Panc1 (cell line): ENCODE data around the gene WDR11. TPM values are rescaled to one million over a fixed set of nuclear protein-coding genes. Genes with fewer than 3 reads are reported as not detected.

Experiments used
- ATAC-seq: fragments of 200-7000 bp; cut with Tn5 transposase; 2 replicates; pipeline ENCODE4 v1.9.1; 2020; ENCODE audit warnings: mild to moderate bottlenecking, moderate library complexity
- BruUV-seq: library from RNA; stranded (reverse); fragments of 400-500 nt; replicated peaks from 2 replicates; lab custom pipeline; 2021; lab: Mats Ljungman, UMichigan
- CTCF ChIA-PET: fragments of 300-600 bp; sonication (Branson Sonifier 250); formaldehyde crosslinking; loops from one replicate; lab custom pipeline; 2022; ENCODE audit warnings: antibody characterized with exemption; lab: Charles Lee
- POLR2A ChIA-PET: fragments of 300-600 bp; sonication (Branson Sonifier 250); formaldehyde crosslinking; loops from one replicate; lab custom pipeline; 2022; ENCODE audit warnings: antibody characterized with exemption; lab: Charles Lee
- DNase-seq: peaks from one replicate; pipeline ENCODE4 v3.0.0-alpha.2; 2010; ENCODE audit warnings: low read depth, low spot score
- H3K27ac ChIP-seq: 2 replicates; pipeline ENCODE4 v1.5.1; 2011; ENCODE audit warnings: mild to moderate bottlenecking, low read length, inconsistent platforms
- H3K27me3 ChIP-seq: fragments of 200-500 bp; sonication (Bioruptor generic); 2 replicates; pipeline ENCODE4 v1.6.0; 2014; ENCODE audit warnings: low read length, inconsistent platforms; ENCODE audit not compliant: control insufficient read depth, insufficient read depth
- H3K36me3 ChIP-seq: fragments of 200-500 bp; sonication (Bioruptor generic); 2 replicates; pipeline ENCODE4 v1.5.1; 2014; ENCODE audit warnings: inconsistent platforms, mild to moderate bottlenecking, low read length, moderate library complexity; ENCODE audit not compliant: control insufficient read depth, insufficient read depth
- H3K4me1 ChIP-seq: 2 replicates; pipeline ENCODE4 v1.5.1; 2011; ENCODE audit warnings: inconsistent platforms, mild to moderate bottlenecking, low read length, moderate library complexity; ENCODE audit not compliant: control insufficient read depth, insufficient read depth
- H3K4me3 ChIP-seq, 2 experiments: 2 replicates each; pipeline ENCODE4 v1.5.1; 2011 to 2012; ENCODE audit warnings: low read depth in 2 of 2, low read length in 2 of 2, mild to moderate bottlenecking in 2 of 2, inconsistent platforms in 1 of 2, moderate library complexity in 1 of 2
- H3K9me3 ChIP-seq: fragments of 200-500 bp; sonication (Bioruptor generic); 2 replicates; pipeline ENCODE4 v1.5.1; 2014; ENCODE audit warnings: low read depth, mild to moderate bottlenecking, inconsistent platforms, low read length, moderate library complexity; ENCODE audit not compliant: control insufficient read depth, insufficient read depth
- POLR2AphosphoS5 ChIP-seq: IDR thresholded peaks from 2 replicates; pipeline ENCODE4 v1.6.1; 2012; ENCODE audit warnings: mild to moderate bottlenecking, low read depth, low read length, moderate library complexity
- REST ChIP-seq, 2 experiments: IDR thresholded peaks; 2 replicates each; pipeline ENCODE4 v1.6.1; 2011 to 2012; ENCODE audit warnings: low read depth in 2 of 2, control low read depth in 1 of 2, low read length in 1 of 2, mild to moderate bottlenecking in 1 of 2, moderate library complexity in 1 of 2; ENCODE audit not compliant: insufficient read depth in 1 of 2
- SIN3A ChIP-seq: IDR thresholded peaks from 2 replicates; pipeline ENCODE4 v1.6.1; 2012; ENCODE audit warnings: low read depth, mild to moderate bottlenecking, low read length, moderate library complexity, borderline replicate concordance; ENCODE audit not compliant: insufficient read depth
- TCF7L2 ChIP-seq: IDR thresholded peaks from 2 replicates; pipeline ENCODE4 v1.6.1; 2011; ENCODE audit warnings: mild to moderate bottlenecking, low read depth, low read length, inconsistent platforms
- in situ Hi-C: cut with HindIII; loops from 2 replicates; pipeline ENCODE4 v1.10.0; 2016; ENCODE audit warnings: low sequenced_read_pairs, low pct_unique_long_range_greater_than_20kb
- intact Hi-C: fragments of 100-400 bp; cut with micrococcal nuclease; formaldehyde crosslinking; loops from one replicate; pipeline ENCODE4 v1.10.0; 2022; ENCODE audit not compliant: unreplicated experiment
- total RNA-seq: library from RNA; stranded (reverse); gene quantifications from one replicate; pipeline ENCODE4 v1.2.1, GENCODE V29; 2021; ENCODE audit not compliant: unreplicated experiment
- TF ChIP-seq, protein P1 (sequence below): fragments of 450-650 bp; IDR thresholded peaks from 2 replicates; pipeline ENCODE4 v1.5.1; 2017; ENCODE audit warnings: mild to moderate bottlenecking

Gene WDR11
- total RNA-seq, 1 experiment from 2014 or later = 59.3 TPM

DNA sequence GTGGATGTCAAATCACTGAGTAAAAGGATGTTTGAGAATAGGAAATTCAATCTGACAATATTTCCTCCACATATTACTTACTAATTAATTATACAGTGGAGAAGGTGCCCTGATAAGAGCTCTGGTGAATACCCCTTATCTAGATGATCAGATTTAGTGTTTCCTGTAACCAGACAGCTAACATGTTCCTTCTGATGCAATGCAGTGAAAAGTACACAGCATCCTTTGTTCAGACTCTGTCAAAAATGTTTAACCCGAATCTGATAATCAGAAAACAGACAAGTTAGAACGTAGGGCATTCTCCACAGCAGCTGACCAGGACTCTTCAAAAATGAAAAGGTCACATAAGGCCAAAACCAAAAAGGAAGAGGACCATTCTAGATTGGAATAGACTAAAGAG is 46.2 kb downstream of the WDR11 start:
- no peak for DNase-seq
- POLR2A ChIA-PET = no interaction called here
- H3K27me3 ChIP-seq = no peaks in the 10 kb centered on the region
- intact Hi-C loops (no loop called here), in situ Hi-C loops (no loop called here)
- ATAC-seq = no peak
- no peak for TF ChIP-seq POLR2AphosphoS5
- TF ChIP-seq, protein P1, sequence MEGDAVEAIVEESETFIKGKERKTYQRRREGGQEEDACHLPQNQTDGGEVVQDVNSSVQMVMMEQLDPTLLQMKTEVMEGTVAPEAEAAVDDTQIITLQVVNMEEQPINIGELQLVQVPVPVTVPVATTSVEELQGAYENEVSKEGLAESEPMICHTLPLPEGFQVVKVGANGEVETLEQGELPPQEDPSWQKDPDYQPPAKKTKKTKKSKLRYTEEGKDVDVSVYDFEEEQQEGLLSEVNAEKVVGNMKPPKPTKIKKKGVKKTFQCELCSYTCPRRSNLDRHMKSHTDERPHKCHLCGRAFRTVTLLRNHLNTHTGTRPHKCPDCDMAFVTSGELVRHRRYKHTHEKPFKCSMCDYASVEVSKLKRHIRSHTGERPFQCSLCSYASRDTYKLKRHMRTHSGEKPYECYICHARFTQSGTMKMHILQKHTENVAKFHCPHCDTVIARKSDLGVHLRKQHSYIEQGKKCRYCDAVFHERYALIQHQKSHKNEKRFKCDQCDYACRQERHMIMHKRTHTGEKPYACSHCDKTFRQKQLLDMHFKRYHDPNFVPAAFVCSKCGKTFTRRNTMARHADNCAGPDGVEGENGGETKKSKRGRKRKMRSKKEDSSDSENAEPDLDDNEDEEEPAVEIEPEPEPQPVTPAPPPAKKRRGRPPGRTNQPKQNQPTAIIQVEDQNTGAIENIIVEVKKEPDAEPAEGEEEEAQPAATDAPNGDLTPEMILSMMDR = no peak
- TF ChIP-seq SIN3A = no peak
- no peak for TF ChIP-seq TCF7L2
- TF ChIP-seq REST (IDR thresholded peaks at IDR 0.05; ENCODE audit: insufficient read depth in 1 of 2, low read depth in 2 of 2, low read length in 1 of 2) = no peak
- H3K4me1 ChIP-seq = no peaks in the 10 kb centered on the region
- CTCF ChIA-PET = interaction anchor here (0.9 kb wide), 1 partner anchor 251 kb away, joined by 3 read pairs; no protein-coding TSS in a partner anchor
- H3K4me3 ChIP-seq = no peak overlapping the region
- no TSS peak for BruUV-seq
- H3K36me3 ChIP-seq = peaks cover 8% of the 10 kb centered on the region
- H3K27ac ChIP-seq = no peak overlapping the region; the same call in 1 of the 2 replicates
- H3K9me3 ChIP-seq = no peaks in the 10 kb centered on the region

DNA sequence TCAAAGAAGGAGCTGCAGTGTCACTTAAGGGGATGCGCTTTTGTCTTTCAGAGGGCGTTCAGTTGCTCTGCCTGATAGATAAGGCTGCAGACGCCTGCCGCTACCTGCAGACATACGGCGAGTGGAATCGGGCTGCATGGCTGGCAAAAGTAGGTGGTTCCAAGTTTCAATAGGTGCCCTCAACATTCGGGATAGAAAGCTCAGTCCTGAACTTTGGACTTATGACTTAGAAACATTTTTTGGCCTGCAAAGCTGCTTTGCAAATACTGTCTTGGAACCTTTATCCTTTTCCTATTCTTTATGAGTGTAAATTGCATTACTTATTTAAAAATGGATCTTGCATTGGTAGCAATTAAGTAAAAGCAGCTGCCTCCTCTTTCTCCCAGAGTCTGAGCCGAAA is 54.1 kb downstream of the WDR11 start:
- intact Hi-C loops (no loop called here), in situ Hi-C loops (no loop called here)
- ChIA-PET POLR2A (no interaction called here), CTCF (no interaction called here)
- Histone ChIP-seq H3K4me1 (no peaks in the 10 kb centered on the region), H3K4me3 (no peak overlapping the region), H3K36me3 (peaks cover 29% of the 10 kb centered on the region), H3K9me3 (no peaks in the 10 kb centered on the region), H3K27me3 (no peaks in the 10 kb centered on the region), H3K27ac (no peak overlapping the region)
- ATAC-seq (no peak), DNase-seq (no peak)
- no TSS peak for BruUV-seq
- TF ChIP-seq POLR2AphosphoS5 = no peak
- TF ChIP-seq, protein P1 = no peak
- no peak for TF ChIP-seq TCF7L2
- TF ChIP-seq SIN3A = no peak
- TF ChIP-seq REST (IDR thresholded peaks at IDR 0.05; ENCODE audit: insufficient read depth in 1 of 2, low read depth in 2 of 2, low read length in 1 of 2) = no peak
